Kidney epithelial cell (primary cell): Measurements from ENCODE around the gene TRPM3. TPM values are rescaled to one million over a fixed set of nuclear protein-coding genes. Genes with fewer than 3 reads are reported as not detected.

Experiments used
- DNase-seq: peaks from one replicate; pipeline ENCODE4 v3.0.0-alpha.2; 2010; ENCODE audit warnings: low read depth
- H3K27me3 ChIP-seq: 2 replicates; pipeline ENCODE4 v1.6.0; 2011; ENCODE audit warnings: low read length; ENCODE audit not compliant: control insufficient read depth, insufficient read depth
- H3K36me3 ChIP-seq: 2 replicates; pipeline ENCODE4 v1.5.1; 2011; ENCODE audit warnings: low read length; ENCODE audit not compliant: control insufficient read depth, insufficient read depth
- H3K4me3 ChIP-seq: 2 replicates; pipeline ENCODE4 v1.5.1; 2011; ENCODE audit warnings: low read depth, mild to moderate bottlenecking, control low read depth, low read length
- total RNA-seq: library from RNA; depleted of rRNA; stranded (reverse); fragments of >200 nt; gene quantifications from 2 replicates; pipeline ENCODE4 v1.2.3, GENCODE V29; 2015
- TF ChIP-seq, protein P1 (sequence below): IDR thresholded peaks from 2 replicates; pipeline ENCODE4 v1.5.1; 2011; ENCODE audit warnings: mild to moderate bottlenecking, moderate library complexity, low read length, control low read depth, inconsistent platforms; ENCODE audit not compliant: insufficient read depth, poor library complexity, severe bottlenecking

The TRPM3 gene
- total RNA-seq, 1 donor from 2014 or later: not detected

- no peak for DNase-seq
- TF ChIP-seq, protein P1, sequence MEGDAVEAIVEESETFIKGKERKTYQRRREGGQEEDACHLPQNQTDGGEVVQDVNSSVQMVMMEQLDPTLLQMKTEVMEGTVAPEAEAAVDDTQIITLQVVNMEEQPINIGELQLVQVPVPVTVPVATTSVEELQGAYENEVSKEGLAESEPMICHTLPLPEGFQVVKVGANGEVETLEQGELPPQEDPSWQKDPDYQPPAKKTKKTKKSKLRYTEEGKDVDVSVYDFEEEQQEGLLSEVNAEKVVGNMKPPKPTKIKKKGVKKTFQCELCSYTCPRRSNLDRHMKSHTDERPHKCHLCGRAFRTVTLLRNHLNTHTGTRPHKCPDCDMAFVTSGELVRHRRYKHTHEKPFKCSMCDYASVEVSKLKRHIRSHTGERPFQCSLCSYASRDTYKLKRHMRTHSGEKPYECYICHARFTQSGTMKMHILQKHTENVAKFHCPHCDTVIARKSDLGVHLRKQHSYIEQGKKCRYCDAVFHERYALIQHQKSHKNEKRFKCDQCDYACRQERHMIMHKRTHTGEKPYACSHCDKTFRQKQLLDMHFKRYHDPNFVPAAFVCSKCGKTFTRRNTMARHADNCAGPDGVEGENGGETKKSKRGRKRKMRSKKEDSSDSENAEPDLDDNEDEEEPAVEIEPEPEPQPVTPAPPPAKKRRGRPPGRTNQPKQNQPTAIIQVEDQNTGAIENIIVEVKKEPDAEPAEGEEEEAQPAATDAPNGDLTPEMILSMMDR: no peak
- Histone ChIP-seq H3K4me3 (no peak overlapping the region), H3K27me3 (no peaks in the 10 kb centered on the region), H3K36me3 (no peaks in the 10 kb centered on the region)
These were observed 156.6 kb downstream of the TRPM3 start for GRCh38 chr9:70964861-70965260.

GRCh38 chr9:70963554-70963953, 157.9 kb downstream of the TRPM3 start:
- TF ChIP-seq, protein P1: no peak
- no peak for DNase-seq
- Histone ChIP-seq H3K4me3 (no peak overlapping the region), H3K27me3 (no peaks in the 10 kb centered on the region), H3K36me3 (no peaks in the 10 kb centered on the region)

DNA sequence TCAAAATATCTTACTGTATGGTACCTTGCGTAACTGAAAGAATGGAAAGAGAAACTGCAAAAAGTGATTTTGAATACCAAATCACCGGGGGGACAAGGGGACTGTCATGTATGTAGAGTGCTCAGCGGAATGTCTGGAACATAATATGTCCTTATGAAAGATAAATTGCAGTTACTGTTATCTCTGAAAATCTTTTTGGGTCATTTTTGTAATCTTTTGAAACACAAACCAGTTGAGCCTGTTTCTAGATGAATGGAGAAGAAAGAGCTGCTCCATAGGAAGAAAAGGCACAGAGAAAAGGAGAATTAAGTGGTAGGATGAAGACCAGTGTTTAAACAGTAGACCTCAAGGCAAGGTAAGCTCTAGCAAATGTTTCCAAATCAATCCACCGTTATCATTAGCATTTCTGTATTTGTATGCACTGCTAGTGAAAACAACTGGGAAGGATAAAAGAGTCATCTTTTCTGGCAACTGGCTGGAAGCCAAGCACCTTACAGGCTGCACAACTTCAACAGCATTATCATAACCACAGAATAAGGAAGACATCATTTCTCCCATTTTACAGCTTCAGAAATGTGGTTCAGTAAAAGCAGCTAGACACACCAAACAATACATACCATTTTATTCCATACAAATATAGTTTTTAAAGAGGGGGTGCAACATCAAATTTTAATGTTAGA, 158.5 kb downstream of the TRPM3 start:
- DNase-seq: no peak
- no peaks in the 10 kb centered on the region for H3K36me3 ChIP-seq
- H3K4me3 ChIP-seq: no peak overlapping the region
- no peaks in the 10 kb centered on the region for H3K27me3 ChIP-seq
- TF ChIP-seq, protein P1: no peak

DNA sequence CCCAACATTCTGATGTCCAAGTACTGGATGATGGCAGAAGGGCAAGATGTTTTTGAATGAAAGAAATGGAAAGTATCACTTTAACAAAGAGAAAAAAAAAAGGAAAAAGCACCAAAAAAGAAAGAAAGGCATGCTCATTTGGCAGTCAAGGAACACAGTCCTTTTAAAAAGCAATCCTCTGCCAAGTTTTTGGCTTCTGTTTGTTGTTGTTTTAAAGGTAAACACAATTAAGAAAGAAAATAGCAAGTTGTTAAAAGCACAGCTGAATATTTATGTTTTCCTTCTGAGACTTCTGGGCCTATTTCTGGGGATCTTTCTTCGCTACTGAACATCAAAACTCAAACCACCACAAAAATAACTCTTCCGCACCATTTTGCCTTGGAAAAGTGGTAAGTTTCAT, 162.1 kb downstream of the TRPM3 start:
- H3K36me3 ChIP-seq: no peaks in the 10 kb centered on the region
- no peaks in the 10 kb centered on the region for H3K27me3 ChIP-seq
- no peak overlapping the region for H3K4me3 ChIP-seq
- DNase-seq: no peak
- TF ChIP-seq, protein P1: no peak

DNA sequence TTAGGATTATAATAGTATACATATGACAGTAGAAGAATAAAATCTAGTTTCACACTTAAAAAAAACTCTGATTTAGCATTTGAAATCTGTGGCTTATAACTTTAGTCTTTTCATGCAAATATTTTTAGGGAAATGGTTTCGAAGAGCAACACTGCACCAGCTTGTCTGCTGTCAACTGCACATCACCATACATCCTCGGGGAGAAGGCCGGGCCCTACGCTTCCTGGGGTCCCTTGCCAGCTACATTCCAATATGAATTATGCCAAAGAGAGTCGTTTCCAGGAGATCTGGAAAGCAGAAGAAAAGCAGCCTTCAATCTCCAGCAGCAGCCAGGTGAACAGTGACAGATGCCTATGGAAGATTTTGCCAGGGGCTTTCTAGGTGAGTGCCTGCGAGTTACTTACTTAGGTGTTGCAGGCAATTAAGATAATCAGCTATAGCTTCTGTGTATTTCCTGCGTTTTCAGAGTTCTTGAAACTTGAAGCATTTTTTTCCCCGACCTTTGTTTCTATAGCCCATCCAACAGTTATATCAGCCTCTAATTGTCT, 166.8 kb downstream of the TRPM3 start:
- Histone ChIP-seq H3K27me3 (no peaks in the 10 kb centered on the region), H3K36me3 (no peaks in the 10 kb centered on the region), H3K4me3 (no peak overlapping the region)
- TF ChIP-seq, protein P1: no peak
- no peak for DNase-seq

GRCh38 chr9:70954126-70954525, 167.3 kb downstream of the TRPM3 start:
- Histone ChIP-seq H3K4me3 (no peak overlapping the region), H3K27me3 (no peaks in the 10 kb centered on the region), H3K36me3 (no peaks in the 10 kb centered on the region)
- TF ChIP-seq, protein P1: no peak
- peak; percentile 72 for DNase-seq
